Measurements from ENCODE around the gene GLG1. TPM values are rescaled to one million over a fixed set of nuclear protein-coding genes. Genes with fewer than 3 reads are reported as not detected.

GLG1 gene
- total RNA-seq, 4 donors from 2014 or later, result 77.0 to 154 (median 127) TPM

GRCh38 chr16:74582970-74583369, 23.9 kb downstream of the GLG1 start:
- TF ChIP-seq EP300 (IDR thresholded peaks at IDR 0.05; ENCODE audit: low read depth) (no peak), POLR2AphosphoS5 (IDR thresholded peaks at IDR 0.05) (no peak), POLR2A (IDR thresholded peaks at IDR 0.05) (no peak)
- TF ChIP-seq, protein P1, sequence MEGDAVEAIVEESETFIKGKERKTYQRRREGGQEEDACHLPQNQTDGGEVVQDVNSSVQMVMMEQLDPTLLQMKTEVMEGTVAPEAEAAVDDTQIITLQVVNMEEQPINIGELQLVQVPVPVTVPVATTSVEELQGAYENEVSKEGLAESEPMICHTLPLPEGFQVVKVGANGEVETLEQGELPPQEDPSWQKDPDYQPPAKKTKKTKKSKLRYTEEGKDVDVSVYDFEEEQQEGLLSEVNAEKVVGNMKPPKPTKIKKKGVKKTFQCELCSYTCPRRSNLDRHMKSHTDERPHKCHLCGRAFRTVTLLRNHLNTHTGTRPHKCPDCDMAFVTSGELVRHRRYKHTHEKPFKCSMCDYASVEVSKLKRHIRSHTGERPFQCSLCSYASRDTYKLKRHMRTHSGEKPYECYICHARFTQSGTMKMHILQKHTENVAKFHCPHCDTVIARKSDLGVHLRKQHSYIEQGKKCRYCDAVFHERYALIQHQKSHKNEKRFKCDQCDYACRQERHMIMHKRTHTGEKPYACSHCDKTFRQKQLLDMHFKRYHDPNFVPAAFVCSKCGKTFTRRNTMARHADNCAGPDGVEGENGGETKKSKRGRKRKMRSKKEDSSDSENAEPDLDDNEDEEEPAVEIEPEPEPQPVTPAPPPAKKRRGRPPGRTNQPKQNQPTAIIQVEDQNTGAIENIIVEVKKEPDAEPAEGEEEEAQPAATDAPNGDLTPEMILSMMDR (IDR thresholded peaks at IDR 0.05), result no peak
- Histone ChIP-seq H3K36me3 (no peaks in the 10 kb centered on the region), H3K4me3 (no peak overlapping the region), H3K27me3 (no peaks in the 10 kb centered on the region), H3K27ac (no peak overlapping the region), H3K4me1 (peaks cover 0 to 29% (median 5%) of the 10 kb centered on the region in 4 donors), H3K9me3 (no peaks in the 10 kb centered on the region)
- 54 to 74% methylated on average over 1 of the region's 1 CpG for WGBS, 2 donors (ENCODE audit: low coverage in 1 of 2)
- DNase-seq, result no peak
- in situ Hi-C loops (cut with MboI; ENCODE audit: low pct_ligation_motif_present in 1 of 4, low pct_unique_long_range_greater_than_20kb in 1 of 4, low sequenced_read_pairs in 3 of 4) (no loop called here), intact Hi-C loops (cut with DNase I; ENCODE audit: low total_unique reads) (no loop called here)

DNA sequence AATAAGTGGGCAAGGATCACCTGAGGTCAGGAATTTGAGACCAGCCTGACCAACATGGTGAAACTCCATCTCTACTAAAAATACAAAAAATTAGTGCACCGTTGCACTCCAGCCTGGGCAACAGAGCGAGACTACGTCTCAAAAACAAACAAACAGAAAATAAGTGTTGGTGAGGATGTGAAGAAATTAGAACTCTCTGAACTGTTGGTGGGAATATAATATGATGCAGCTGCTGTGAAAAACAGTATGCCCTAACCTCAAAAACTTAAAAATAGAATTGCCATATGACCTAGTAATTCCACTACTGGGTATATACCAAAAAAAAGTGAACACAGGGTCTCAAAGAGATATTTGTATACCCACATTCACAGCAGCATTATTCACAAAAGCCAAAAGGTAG, 26.1 kb downstream of the GLG1 start:
- Histone ChIP-seq H3K9me3 (no peaks in the 10 kb centered on the region), H3K36me3 (no peaks in the 10 kb centered on the region), H3K4me3 (no peak overlapping the region), H3K27ac (no peak overlapping the region), H3K4me1 (peaks cover 0 to 29% (median 5%) of the 10 kb centered on the region in 4 donors), H3K27me3 (no peaks in the 10 kb centered on the region)
- 45 to 65% methylated on average over 3 of the region's 3 CpGs for WGBS, 2 donors (ENCODE audit: low coverage in 1 of 2)
- DNase-seq, result no peak
- TF ChIP-seq EP300 (IDR thresholded peaks at IDR 0.05; ENCODE audit: low read depth) (no peak), POLR2AphosphoS5 (IDR thresholded peaks at IDR 0.05) (no peak), POLR2A (IDR thresholded peaks at IDR 0.05) (no peak)
- TF ChIP-seq, protein P1 (IDR thresholded peaks at IDR 0.05), result no peak
- in situ Hi-C loops (cut with MboI; ENCODE audit: low pct_ligation_motif_present in 1 of 4, low pct_unique_long_range_greater_than_20kb in 1 of 4, low sequenced_read_pairs in 3 of 4), result no loop called here
- intact Hi-C loops (cut with DNase I; ENCODE audit: low total_unique reads), result no loop called here

DNA sequence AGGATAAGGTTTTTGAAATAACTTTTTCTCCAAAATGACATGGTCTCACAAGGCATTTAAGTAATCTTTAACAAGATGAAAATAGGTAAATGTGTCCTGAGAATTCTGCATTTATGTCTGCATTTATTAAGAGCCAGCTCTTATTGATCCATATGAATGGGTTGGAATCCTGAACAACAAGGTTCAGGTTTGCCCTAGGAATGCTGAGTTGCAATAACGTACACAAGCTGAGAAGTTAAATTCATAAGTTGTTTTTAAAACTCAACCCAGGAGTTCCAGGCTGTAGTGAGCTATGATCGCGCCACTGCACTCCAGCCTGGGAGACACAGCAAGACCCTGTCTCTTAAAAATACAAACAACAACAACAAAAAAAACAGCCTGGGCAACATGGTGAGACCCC, 28.1 kb downstream of the GLG1 start:
- no peaks in the 10 kb centered on the region for H3K9me3 ChIP-seq
- H3K4me3 ChIP-seq, result no peak overlapping the region
- TF ChIP-seq, protein P1 (IDR thresholded peaks at IDR 0.05), result no peak
- TF ChIP-seq POLR2A (IDR thresholded peaks at IDR 0.05), result no peak
- no peak for TF ChIP-seq EP300 (IDR thresholded peaks at IDR 0.05; ENCODE audit: low read depth)
- no peak for TF ChIP-seq POLR2AphosphoS5 (IDR thresholded peaks at IDR 0.05)
- H3K36me3 ChIP-seq, result no peaks in the 10 kb centered on the region
- 90 to 94% methylated on average over 3 of the region's 3 CpGs for WGBS, 2 donors (ENCODE audit: low coverage in 1 of 2)
- intact Hi-C loops (cut with DNase I; ENCODE audit: low total_unique reads), result no loop called here
- in situ Hi-C loops (cut with MboI; ENCODE audit: low pct_ligation_motif_present in 1 of 4, low pct_unique_long_range_greater_than_20kb in 1 of 4, low sequenced_read_pairs in 3 of 4), result no loop called here
- H3K4me1 ChIP-seq, result peaks cover 0 to 29% (median 5%) of the 10 kb centered on the region in 4 donors
- no peaks in the 10 kb centered on the region for H3K27me3 ChIP-seq
- no peak for DNase-seq
- H3K27ac ChIP-seq, result no peak overlapping the region

DNA sequence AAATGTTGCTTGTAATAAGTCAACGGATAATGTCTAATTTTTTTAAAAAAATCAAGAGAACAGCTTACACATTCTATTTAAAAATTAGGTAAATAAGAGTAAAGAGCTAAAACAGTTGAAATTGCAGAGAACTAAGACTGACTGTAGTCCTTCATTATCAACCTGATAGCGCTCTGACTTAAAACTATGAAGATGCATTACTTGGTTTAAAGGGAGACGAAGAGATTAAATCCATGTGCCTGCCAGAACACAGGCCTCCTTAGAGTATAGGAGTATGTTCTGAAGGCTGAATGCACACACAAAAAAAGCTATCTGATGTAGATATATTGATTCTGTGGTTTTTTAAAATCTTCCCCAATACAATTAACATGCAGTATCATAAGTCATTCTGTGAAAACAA, 28.5 kb downstream of the GLG1 start:
- TF ChIP-seq EP300 (IDR thresholded peaks at IDR 0.05; ENCODE audit: low read depth) (no peak), POLR2A (IDR thresholded peaks at IDR 0.05) (no peak), POLR2AphosphoS5 (IDR thresholded peaks at IDR 0.05) (no peak)
- TF ChIP-seq, protein P1 (IDR thresholded peaks at IDR 0.05), result no peak
- H3K4me1 ChIP-seq, result peaks cover 0 to 27% (median 5%) of the 10 kb centered on the region in 4 donors
- DNase-seq, result no peak
- no peaks in the 10 kb centered on the region for H3K27me3 ChIP-seq
- no peaks in the 10 kb centered on the region for H3K9me3 ChIP-seq
- WGBS, 2 donors (ENCODE audit: low coverage in 1 of 2), result 91 to 95% methylated on average over 3 of the region's 3 CpGs
- no peaks in the 10 kb centered on the region for H3K36me3 ChIP-seq
- intact Hi-C loops (cut with DNase I; ENCODE audit: low total_unique reads) (no loop called here), in situ Hi-C loops (cut with MboI; ENCODE audit: low pct_ligation_motif_present in 1 of 4, low pct_unique_long_range_greater_than_20kb in 1 of 4, low sequenced_read_pairs in 3 of 4) (no loop called here)
- no peak overlapping the region for H3K4me3 ChIP-seq
- H3K27ac ChIP-seq, result no peak overlapping the region

All from transverse colon (tissue), 4 donors.